HEK293T (cell line): ENCODE data around the gene CLDN19.

Experiments
- CTCF ChIA-PET: fragments of 350-600 bp; formaldehyde crosslinking; extraction: SDS; loops from one replicate; lab custom pipeline; 2021; ENCODE audit warnings: antibody characterized with exemption, inconsistent platforms; lab: Yijun Ruan, JAX
- POLR2A ChIA-PET: fragments of 350-600 bp; formaldehyde crosslinking; extraction: SDS; loops from one replicate; lab custom pipeline; 2020; ENCODE audit warnings: antibody characterized with exemption, inconsistent platforms; lab: Yijun Ruan, JAX
- DNase-seq: peaks from one replicate; pipeline ENCODE4 v3.0.0; 2012; ENCODE audit warnings: mixed read lengths; ENCODE audit errors: extremely low spot score
- ARNT ChIP-seq: fragments of 450-650 bp; IDR thresholded peaks from 2 replicates; pipeline ENCODE4 v1.6.1; 2017; ENCODE audit warnings: mild to moderate bottlenecking
- BHLHE40 ChIP-seq: fragments of 450-650 bp; IDR thresholded peaks from 2 replicates; pipeline ENCODE4 v1.6.1; 2016; ENCODE audit warnings: mild to moderate bottlenecking, moderate library complexity, borderline replicate concordance
- CTBP1 ChIP-seq: fragments of 450-650 bp; IDR thresholded peaks from 2 replicates; pipeline ENCODE4 v1.6.1; 2016; ENCODE audit warnings: borderline replicate concordance
- ELF4 ChIP-seq: fragments of 450-650 bp; IDR thresholded peaks from 2 replicates; pipeline ENCODE4 v1.6.1; 2017; ENCODE audit warnings: antibody characterized with exemption
- FOXA1 ChIP-seq: fragments of 450-650 bp; IDR thresholded peaks from 2 replicates; pipeline ENCODE4 v1.6.1; 2016; ENCODE audit warnings: mild to moderate bottlenecking
- FOXK2 ChIP-seq: fragments of 450-650 bp; IDR thresholded peaks from 2 replicates; pipeline ENCODE4 v1.6.1; 2016; ENCODE audit warnings: mild to moderate bottlenecking
- FOXM1 ChIP-seq: fragments of 450-650 bp; IDR thresholded peaks from 2 replicates; pipeline ENCODE4 v1.6.1; 2017; ENCODE audit warnings: mild to moderate bottlenecking, borderline replicate concordance
- HDGF ChIP-seq: fragments of 450-650 bp; IDR thresholded peaks from 2 replicates; pipeline ENCODE4 v1.6.1; 2017; ENCODE audit warnings: antibody characterized with exemption, borderline replicate concordance
- L3MBTL2 ChIP-seq: fragments of 450-650 bp; conservative IDR thresholded peaks from 2 replicates; pipeline ENCODE4 v1.6.1; 2016; ENCODE audit warnings: mild to moderate bottlenecking
- LEF1 ChIP-seq: fragments of 450-650 bp; IDR thresholded peaks from 2 replicates; pipeline ENCODE4 v1.6.1; 2017; ENCODE audit warnings: mild to moderate bottlenecking, borderline replicate concordance
- NFRKB ChIP-seq: fragments of 450-650 bp; IDR thresholded peaks from 2 replicates; pipeline ENCODE4 v1.6.1; 2016; ENCODE audit warnings: mild to moderate bottlenecking, moderate library complexity
- SP1 ChIP-seq: fragments of 450-650 bp; IDR thresholded peaks from 2 replicates; pipeline ENCODE4 v1.6.1; 2017
- SUZ12 ChIP-seq: fragments of 450-650 bp; IDR thresholded peaks from 2 replicates; pipeline ENCODE4 v1.6.1; 2016; ENCODE audit warnings: mild to moderate bottlenecking
- TARDBP ChIP-seq: fragments of 450-650 bp; IDR thresholded peaks from 2 replicates; pipeline ENCODE4 v1.6.1; 2016
- ZNF384 ChIP-seq: fragments of 450-650 bp; IDR thresholded peaks from 2 replicates; pipeline ENCODE4 v1.6.1; 2016
- TF ChIP-seq, protein P1 (sequence below): fragments of 450-650 bp; IDR thresholded peaks from 2 replicates; pipeline ENCODE4 v1.6.1; 2016

Gene CLDN19

DNA sequence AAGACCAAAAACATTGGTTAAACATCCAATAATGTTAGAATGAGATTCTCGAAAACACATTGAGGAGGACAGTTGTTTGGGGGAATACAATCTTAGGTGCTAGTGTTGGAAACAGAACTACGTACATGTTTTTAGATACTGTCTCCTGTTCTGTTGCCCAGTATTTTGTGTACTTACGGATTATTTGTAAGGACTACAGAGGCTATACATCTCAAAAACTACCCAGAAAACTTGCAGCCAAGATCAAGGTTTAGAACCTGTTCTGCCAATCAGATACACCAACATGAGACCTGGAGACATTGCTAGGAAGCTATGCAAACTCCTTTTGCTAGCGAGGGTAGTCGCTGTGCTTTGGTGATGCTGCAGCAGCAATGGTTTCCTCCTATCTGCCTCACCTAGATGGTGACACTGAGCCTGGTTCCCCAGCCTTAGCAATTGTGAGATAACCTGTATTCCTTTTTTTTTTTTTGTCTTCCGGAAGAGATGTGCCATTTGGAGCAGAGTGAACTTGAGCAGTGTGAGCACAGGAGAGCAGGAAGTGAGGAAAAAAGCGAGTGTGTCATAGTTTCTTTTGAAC, 36.1 kb downstream of the CLDN19 start:
- ChIA-PET CTCF (no interaction called here), POLR2A (no interaction called here)
- TF ChIP-seq L3MBTL2 (no peak), SUZ12 (no peak), HDGF (no peak), FOXM1 (no peak), NFRKB (no peak), BHLHE40 (no peak)

DNA sequence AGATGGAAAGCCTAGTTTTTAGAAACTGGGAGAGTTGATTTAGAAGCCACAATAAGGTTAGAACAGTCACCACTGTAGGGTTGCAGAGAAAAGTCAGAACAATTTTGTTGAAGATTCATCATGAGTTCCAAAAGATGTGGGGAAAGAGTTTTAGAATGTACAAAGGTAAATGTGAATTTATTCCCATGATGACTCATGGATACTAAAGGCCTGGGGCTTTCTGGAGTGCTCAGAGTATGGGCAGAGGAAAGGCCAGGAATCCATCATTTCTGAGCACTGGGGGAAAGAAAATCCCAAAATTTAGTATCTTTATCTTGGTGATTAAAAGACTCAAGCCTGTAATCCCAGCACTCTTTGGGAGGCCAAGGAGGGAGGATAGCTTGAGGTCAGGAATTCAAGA, 40.0 kb downstream of the CLDN19 start:
- POLR2A ChIA-PET, result no interaction called here
- CTCF ChIA-PET, result no interaction called here
- TF ChIP-seq FOXM1 (no peak), CTBP1 (no peak), L3MBTL2 (no peak), TARDBP (no peak)
- DNase-seq, result no peak

More for the DNA sequence above, 36.1 kb downstream of the CLDN19 start:
- DNase-seq, result no peak

DNA sequence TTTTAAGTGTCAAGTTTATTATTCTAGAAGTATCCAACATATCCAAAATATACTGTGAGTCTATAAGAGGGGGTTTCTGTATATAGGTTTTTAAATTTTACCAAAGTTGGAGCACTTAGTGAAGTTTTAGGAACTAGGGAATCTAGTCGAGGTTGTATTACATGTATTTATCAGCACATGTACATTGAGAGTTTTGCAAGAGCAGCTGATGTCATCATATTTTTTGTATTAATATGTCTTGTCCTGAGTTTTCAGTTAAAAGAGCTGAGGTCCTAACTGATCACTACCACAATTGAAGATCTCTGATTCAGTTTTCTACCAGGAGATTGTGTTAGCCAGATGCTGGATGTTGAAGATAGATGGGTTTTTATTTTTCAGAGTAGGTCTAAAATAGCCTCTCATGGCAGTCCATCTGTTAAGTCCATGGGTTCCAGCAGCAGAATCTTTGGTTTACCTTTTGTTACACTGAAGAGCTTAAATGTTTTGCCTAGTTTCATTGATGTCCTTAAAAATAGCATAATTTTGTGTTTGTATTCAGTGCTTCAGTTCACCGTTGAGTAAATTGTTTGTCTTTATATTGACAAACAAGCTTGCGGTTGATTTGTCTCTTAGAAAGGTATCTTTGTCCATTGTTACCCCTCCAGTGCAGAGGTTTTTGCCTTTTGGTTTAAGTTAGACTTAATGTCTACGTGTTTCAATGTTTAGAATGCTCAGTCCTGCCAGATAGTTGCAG, 41.8 kb downstream of the CLDN19 start:
- CTCF ChIA-PET, result no interaction called here
- no peak for DNase-seq
- TF ChIP-seq CTBP1 (no peak), ELF4 (no peak), BHLHE40 (no peak), TARDBP (no peak), FOXM1 (no peak), FOXK2 (no peak), HDGF (no peak), ARNT (no peak), NFRKB (no peak), ZNF384 (no peak), SUZ12 (no peak), L3MBTL2 (no peak), LEF1 (no peak), FOXA1 (no peak), SP1 (no peak)
- TF ChIP-seq, protein P1, sequence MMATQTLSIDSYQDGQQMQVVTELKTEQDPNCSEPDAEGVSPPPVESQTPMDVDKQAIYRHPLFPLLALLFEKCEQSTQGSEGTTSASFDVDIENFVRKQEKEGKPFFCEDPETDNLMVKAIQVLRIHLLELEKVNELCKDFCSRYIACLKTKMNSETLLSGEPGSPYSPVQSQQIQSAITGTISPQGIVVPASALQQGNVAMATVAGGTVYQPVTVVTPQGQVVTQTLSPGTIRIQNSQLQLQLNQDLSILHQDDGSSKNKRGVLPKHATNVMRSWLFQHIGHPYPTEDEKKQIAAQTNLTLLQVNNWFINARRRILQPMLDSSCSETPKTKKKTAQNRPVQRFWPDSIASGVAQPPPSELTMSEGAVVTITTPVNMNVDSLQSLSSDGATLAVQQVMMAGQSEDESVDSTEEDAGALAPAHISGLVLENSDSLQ, result no peak
- POLR2A ChIA-PET, result interaction anchor here (0.8 to 0.9 kb wide), 2 partner anchors 40 to 68 kb away, joined by 3 read pairs; partner anchors contain the start of genes C1orf50, P3H1 and PPIH

DNA sequence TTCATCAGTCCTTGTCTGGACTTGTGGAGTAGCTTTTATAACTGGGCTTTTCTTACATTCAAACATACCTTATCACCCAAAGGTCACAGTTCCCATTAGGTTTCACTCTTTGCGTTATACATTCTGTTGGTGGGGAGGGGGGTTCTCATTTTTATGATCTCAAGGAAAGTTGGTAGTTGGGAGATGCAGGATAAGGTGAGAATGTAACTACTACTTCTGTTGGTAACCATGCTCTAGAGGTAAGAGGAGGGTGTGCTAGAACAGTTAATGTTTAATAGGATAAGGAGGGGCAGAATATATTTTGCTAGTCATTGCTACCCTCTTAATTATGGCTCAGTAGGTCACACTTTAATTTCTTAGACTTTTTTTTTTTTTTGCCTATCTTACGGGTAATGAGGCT, 47.1 kb downstream of the CLDN19 start:
- TF ChIP-seq FOXA1 (no peak), CTBP1 (no peak), L3MBTL2 (no peak), BHLHE40 (no peak), ELF4 (no peak), ARNT (no peak), ZNF384 (no peak), FOXK2 (no peak), NFRKB (no peak), SUZ12 (no peak), SP1 (no peak), TARDBP (no peak), HDGF (no peak), LEF1 (no peak), FOXM1 (no peak)
- TF ChIP-seq, protein P1, result no peak
- CTCF ChIA-PET, result no interaction called here
- DNase-seq, result no peak
- POLR2A ChIA-PET, result interaction anchor here (0.9 to 3.1 kb wide), 2 partner anchors 11 to 74 kb away, joined by 4 to 31 read pairs; partner anchors contain the start of genes C1orf50, P3H1 and YBX1

DNA sequence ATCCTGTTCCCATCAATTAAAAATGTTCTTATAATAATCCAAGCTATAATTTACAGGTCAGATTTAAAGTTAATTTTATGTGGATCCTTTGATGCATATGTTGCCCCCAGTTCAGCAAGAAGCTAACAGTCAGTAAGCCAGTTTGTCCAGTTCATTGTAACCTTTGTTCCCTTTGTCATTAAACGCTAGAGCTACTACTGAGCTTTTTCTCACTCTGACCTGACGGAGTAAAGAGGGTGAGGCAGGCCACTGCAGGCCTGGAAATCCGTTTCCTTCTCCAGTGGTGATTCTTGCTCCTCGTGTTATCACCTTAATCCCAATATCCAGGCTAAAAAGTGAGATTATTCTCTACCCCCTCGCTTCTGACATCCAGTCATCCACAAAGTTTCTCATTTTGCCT, 47.6 kb downstream of the CLDN19 start:
- POLR2A ChIA-PET, result interaction anchor here (0.9 to 3.3 kb wide), 3 partner anchors 10 to 74 kb away, joined by 4 to 31 read pairs (median 12); partner anchors contain the start of genes C1orf50, P3H1, PPIH and YBX1

More for the DNA sequence above, 47.6 kb downstream of the CLDN19 start:
- TF ChIP-seq ARNT, result no peak
- no peak for TF ChIP-seq ELF4
- TF ChIP-seq FOXA1, result no peak
- no peak for TF ChIP-seq ZNF384
- TF ChIP-seq FOXK2, result no peak
- no peak for TF ChIP-seq FOXM1
- TF ChIP-seq HDGF, result no peak
- TF ChIP-seq CTBP1, result no peak
- TF ChIP-seq, protein P1, result no peak
- TF ChIP-seq LEF1, result no peak
- no peak for TF ChIP-seq BHLHE40
- no peak for TF ChIP-seq L3MBTL2
- TF ChIP-seq TARDBP, result no peak
- TF ChIP-seq NFRKB, result no peak
- no peak for TF ChIP-seq SUZ12
- no peak for TF ChIP-seq SP1
- DNase-seq, result no peak
- CTCF ChIA-PET, result no interaction called here
